HG03103 (cell line): ENCODE data around the gene PFKL.
"Not testable (repeated sequence)": the region's sequence is repeated elsewhere in the genome, so short reads cannot be mapped to it uniquely, and the experiment has no call there.

Source experiments
- ATAC-seq: cut with Tn5 transposase; IDR thresholded peaks from one replicate; pipeline ENCODE4 v1.9.1; 2021; ENCODE audit warnings: low read depth; ENCODE audit not compliant: unreplicated experiment

PFKL gene

GRCh38 chr21:44275041-44275440 lies 24.8 kb upstream of the PFKL start:
- no peak for ATAC-seq

GRCh38 chr21:44279354-44280260 lies 20.2 kb upstream of the PFKL start:
- ATAC-seq: no peak

GRCh38 chr21:44281801-44282200 lies 18.1 kb upstream of the PFKL start:
- no peak for ATAC-seq

- no peak for ATAC-seq
Observed at GRCh38 chr21:44282370-44282769, 17.5 kb upstream of the PFKL start.

DNA sequence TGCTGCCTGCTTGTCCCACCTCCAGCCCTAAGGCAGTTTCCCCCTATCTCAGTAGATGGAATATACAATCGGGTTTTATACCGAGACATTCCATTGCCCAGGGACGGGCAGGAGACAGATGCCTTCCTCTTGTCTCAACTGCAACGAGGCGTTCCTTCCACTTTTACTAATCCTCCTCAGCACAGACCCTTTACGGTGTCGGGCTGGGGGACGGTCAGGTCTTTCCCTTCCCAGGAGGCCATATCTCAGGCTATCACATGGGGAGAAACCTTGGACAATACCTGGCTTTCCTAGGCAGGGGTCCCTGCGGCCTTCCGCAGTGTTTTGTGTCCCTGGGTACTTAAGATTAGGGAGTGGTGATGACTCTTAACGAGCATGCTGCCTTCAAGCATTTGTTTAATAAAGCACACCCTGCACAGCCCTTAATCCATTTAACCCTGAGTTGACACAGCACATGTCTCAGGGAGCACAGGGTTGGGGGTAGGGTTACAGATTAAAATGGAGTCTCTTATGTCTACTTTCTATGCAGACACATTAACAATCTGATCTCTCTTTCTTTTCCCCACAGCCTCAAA lies 16.6 kb upstream of the PFKL start:
- ATAC-seq: not testable (repeated sequence)

GRCh38 chr21:44283948-44284347 lies 15.9 kb upstream of the PFKL start:
- no peak for ATAC-seq

- no peak for ATAC-seq
Observed at GRCh38 chr21:44285138-44285992, 14.5 kb upstream of the PFKL start, which contains the start of gene AIRE. Gene AIRE (plus strand): TSS chr21:44285876. CDS start chr21:44286007, 131 bp downstream.

DNA sequence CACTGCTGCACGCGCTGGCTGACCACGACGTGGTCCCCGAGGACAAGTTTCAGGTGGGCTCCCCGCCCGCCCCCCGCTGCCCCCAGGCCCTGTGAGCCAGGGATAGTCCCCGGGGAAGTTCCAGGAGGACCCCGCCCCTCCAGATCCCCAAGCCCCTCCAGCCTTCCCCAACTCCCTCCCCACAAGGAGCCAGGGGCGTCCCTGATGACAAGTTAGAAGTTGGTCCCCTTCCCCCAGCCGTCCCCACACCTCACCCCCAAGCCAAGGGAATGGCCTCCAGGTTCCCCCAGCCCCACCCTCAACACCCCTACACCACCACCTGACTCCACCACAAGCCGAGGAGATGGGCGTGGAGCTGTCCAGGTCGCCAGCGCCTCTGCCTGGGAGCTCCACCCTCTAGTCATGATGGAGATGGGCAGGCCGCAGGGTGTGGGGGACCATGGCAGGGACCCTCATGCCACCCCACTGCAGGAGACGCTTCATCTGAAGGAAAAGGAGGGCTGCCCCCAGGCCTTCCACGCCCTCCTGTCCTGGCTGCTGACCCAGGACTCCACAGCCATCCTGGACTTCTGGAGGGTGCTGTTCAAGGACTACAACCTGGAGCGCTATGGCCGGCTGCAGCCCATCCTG lies 13.7 kb upstream of the PFKL start:
- no peak for ATAC-seq

DNA sequence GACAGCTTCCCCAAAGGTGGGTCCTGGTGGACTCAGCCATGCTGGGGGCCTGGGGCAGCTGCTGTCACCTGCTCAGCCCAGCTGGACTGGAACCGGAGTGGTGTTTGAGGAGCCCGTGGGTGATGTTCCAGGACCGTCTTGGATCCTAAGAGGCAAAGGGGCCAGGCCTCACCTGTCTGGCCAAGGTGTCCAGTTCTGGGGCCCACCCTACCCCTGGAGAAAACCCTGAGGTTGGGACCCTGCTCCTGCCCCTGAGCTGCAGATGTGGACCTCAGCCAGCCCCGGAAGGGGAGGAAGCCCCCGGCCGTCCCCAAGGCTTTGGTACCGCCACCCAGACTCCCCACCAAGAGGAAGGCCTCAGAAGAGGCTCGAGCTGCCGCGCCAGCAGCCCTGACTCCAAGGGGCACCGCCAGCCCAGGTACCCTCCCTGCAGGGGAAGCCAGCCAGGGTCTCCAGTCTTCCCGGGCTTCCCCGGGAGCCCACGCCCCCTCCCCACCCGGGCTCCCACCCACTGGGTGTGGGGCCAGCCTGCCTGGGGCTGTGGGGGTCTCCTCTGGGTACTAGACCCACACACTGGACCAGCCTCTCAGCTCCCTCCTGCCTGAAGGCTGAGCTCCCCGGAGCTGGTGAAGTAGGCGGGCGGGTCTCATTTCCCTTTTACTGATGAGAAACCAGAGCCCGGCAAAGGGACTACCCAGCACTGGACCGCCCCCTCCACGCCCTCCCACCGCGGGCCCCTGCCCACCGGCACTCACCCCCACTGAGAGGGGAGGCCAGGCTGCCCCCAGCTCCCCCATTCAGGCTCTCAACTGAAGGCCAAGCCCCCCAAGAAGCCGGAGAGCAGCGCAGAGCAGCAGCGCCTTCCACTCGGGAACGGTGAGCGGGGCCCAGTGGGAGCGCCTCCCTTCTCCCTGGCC lies 12.9 kb upstream of the PFKL start:
- ATAC-seq: no peak

DNA sequence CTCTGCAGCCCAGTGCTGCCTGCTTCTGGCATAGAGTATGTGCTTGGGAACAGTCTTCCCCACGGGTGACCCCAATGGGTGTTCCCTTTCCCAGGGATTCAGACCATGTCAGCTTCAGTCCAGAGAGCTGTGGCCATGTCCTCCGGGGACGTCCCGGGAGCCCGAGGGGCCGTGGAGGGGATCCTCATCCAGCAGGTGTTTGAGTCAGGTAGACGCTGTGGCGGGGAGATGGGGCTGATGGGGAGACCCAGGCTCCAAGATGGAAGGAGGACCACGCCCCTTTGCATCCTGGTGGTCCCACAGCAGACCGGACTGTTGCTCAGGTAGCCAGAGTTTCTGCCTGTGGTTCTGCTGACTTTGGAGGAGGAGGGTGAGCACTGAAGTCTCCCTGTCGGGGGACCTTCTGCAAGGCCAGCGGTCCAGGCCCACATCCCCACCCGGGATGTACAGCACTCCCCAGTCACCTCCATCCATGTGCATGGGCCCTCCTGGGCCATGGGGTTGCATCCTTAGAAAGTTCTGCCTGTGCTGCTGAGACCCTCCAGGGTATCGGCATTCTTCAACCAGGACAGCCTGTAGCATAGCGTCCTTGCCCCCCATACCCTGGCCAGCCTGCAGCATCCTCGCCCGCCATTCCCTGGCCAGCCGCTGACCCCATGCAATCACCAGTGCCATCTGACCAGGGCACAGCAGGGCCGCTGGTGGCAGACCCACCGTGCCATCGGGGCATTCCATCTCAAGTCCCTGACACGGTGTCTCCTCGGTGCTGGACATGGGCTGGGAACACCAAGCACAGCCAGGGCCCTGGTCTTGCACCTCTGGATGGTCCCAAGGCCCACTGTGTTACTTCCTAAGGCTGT lies 11.4 kb upstream of the PFKL start:
- no peak for ATAC-seq

DNA sequence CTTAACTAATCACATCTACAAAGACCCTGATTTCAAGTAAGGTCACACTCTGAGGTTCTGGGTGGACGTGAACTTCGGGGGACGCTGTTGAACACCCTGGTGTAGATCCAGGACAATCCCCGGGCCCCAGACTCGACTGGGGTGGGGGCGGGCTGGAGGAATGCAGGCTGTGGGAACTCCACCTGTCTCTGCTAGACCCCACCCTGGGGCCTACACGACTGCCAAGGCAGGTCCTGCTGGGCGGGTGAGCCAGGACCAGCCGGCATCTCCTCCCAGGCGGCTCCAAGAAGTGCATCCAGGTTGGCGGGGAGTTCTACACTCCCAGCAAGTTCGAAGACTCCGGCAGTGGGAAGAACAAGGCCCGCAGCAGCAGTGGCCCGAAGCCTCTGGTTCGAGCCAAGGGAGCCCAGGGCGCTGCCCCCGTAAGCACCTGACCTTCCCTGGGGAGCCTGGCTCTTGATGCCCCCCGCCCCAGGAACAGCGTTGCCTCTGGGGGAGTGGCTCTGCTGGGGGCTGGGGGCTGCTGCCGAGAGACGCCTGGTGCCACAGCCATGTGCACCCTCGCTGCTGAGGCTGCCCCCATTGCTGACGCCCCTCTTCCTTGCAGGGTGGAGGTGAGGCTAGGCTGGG lies 10.4 kb upstream of the PFKL start:
- ATAC-seq: no peak

DNA sequence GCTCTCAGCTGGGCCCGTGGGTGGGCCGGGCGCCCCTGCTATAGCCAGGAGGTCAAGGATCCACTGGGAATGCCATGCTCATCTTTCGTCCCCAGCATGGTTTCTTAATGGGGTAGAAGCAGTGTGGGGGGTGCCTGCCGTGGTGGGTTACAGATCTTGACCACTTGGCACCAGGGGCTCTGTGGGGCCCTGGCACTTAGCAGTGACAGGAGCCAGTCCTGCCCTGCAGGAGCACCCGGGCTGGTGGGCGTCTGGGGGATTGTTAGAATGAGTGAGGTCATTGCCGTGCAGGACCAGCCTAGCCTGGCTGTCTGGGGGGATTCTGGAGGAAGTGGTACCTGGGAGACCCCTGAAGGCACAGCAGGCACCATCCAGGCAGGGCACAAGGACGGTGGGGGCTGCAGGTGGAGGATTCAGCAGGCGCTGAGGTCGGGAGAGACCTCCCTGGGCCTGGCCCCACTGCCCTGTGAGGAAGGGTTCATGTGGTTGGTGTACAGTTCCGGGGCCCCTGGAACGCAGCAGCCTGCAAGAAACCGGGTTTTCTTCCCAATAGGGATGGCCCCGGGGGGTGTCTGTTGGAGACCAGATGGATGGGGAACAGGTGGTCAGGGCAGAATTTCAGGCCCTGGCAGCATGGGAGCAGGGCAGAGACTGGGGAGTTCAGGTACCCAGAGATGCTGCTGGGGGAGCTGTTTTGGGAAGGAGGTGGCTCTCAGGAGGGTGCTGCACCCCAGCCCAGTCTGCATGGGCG lies 9.4 kb upstream of the PFKL start:
- no peak for ATAC-seq

DNA sequence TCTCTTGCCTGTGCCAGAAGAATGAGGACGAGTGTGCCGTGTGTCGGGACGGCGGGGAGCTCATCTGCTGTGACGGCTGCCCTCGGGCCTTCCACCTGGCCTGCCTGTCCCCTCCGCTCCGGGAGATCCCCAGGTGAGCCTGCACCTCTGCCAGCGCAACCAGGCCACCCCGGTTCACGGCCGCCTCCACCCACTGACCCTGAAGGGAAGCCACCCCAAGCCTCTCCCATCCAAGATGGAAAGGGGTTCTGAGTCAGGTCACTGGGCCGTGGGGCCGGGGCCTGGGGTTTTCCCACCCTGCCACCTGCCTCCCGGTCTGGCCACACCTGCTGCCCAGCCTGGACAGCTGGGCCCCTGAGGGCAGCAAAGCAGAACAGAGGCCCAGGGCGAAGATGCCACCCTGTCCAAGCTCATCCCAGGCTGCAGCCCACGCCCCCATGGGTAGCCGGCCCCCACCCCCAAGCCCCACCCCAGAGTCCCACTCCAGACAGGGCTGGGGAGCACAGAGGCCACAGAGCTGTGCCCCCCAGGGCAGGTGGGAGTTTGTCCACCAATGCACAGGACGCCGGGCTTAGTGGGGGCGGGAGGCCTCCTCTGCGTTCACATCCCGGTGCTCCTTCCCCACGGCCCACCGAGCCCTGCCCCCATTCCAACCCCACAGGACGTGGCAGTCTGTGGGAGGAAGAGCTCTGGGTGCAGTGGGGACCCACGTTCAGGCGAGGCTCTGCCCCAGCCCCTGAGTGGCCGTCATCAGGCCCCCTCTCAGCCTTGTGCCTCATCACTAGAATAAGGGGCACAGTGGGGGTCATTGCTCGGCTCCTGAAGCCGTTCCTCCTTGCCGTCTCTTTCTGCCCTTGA lies 8.5 kb upstream of the PFKL start:
- no peak for ATAC-seq

DNA sequence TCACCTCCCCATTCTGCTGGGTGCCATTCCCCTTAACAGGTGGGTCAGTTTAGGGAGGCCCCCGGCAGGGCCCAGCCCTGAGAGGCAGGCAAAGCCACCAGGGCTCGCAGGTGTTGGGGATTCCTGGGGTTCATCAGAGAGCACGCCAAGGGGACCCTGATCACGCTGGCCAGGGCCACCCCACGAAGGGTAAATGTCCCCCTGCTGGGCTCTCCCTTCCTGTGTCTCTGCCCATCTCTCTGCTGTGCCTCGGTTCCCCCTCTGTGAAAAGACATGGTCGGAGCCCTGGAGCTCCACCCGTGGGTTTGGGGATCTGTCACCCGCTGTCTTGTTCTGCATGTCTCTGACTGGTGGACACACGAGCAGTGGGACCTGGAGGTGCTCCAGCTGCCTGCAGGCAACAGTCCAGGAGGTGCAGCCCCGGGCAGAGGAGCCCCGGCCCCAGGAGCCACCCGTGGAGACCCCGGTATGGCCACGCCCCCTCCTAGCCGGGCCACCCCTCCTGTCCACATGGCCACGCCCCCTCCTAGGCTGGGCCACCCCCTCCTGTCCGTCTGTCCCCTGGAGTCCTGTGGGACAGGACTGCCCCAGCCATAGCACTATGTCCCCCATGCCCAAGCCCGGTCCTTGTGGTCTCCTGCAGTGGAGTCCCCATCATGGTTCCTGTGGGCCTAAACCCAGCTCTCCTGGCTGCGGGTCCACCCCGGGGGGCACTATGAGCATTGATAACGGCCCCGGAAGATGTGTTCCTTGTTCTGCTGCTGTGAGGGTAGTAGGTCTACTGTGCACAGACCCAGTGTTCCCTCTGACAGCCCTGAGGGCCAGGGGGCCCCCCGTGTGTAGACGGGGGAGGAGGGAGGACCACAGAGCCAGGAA lies 7.7 kb upstream of the PFKL start:
- ATAC-seq: no peak

DNA sequence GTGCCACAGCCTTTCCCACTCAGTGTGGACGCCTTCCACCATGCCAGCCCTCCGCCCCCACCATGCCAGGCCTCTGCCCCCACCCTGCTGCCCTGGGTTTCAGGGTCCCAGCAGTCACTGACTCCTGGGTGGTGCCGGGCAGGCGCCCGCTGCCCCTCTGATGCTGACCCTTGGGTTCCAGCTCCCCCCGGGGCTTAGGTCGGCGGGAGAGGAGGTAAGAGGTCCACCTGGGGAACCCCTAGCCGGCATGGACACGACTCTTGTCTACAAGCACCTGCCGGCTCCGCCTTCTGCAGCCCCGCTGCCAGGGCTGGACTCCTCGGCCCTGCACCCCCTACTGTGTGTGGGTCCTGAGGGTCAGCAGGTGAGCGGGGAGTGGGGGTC lies 7.0 kb upstream of the PFKL start:
- ATAC-seq: no peak
